NCI-H1694 (cell line): ENCODE measurements around the gene MSLN.
"Not testable (repeated sequence)": the region's sequence is repeated elsewhere in the genome, so short reads cannot be mapped to it uniquely, and the experiment has no call there.

ENCODE experiments used
- DNase-seq: peaks from one replicate; lab custom pipeline; 2025; lab: John Stamatoyannopoulos, UW

The MSLN gene

DNA sequence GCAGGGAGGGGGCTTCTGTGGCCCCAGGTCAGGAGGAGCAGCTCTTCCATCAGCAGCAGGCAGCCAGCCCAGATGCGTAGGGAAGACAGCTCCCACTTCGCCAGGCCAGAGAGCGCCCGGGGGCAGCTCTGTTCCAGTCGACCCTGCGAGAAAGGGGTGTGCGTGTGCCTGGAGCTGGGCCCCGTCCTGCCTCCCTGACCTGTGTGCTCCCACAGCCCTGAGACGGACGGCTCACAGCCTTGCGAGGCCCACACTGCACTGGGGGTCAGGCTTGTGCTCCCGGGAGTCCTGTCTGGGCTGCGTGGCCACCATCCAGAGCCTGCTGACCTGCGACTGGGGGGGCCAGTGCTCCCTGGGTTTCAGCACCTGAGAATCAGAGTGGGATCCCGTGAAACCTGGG, 469 bp upstream of the MSLN start:
- DNase-seq: no peak

DNA sequence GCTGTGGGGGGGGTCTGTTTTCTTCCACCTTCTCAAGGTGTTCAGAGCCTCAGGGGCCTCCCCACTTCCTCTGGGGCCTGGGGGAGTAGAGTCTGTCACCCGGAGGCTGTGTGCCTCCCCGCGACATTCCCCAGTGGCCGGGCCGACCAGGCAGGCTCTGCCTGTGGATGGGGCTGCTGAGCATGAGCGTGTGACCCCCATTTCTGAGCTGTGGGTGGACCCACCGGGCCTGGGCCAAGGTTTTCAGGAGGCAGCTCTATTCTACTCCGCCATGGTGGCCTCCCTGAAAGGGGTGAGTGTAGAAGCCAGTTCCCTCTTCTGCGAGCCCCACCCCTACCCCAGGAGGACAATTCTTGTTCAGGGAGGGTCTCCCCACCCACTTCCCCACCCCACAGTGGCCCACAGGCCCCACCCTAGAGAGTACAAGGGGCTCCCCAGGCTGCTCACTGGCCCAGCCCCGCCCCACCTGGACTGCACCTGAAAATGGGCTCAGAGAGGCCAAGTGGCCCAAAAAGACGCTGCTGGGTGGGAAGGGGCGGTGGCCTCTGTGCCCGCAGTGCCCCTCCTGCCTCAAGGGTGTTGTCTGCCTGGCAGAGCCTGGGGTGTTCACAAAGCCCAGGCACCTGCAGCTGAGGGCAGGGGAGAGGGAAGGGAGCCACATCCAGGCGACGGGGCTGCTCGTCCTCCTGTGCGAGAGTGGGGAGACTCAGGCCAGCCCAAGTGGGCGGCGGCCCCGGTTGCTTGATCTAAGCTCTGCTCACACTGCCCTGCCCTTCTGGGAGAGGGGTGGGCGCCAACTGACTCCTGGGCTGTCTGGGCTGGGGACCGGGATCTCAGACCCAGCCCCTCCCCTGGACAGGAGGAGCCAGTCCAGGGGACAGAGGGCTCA, 1.3 kb downstream of the MSLN start:
- DNase-seq: no peak

DNA sequence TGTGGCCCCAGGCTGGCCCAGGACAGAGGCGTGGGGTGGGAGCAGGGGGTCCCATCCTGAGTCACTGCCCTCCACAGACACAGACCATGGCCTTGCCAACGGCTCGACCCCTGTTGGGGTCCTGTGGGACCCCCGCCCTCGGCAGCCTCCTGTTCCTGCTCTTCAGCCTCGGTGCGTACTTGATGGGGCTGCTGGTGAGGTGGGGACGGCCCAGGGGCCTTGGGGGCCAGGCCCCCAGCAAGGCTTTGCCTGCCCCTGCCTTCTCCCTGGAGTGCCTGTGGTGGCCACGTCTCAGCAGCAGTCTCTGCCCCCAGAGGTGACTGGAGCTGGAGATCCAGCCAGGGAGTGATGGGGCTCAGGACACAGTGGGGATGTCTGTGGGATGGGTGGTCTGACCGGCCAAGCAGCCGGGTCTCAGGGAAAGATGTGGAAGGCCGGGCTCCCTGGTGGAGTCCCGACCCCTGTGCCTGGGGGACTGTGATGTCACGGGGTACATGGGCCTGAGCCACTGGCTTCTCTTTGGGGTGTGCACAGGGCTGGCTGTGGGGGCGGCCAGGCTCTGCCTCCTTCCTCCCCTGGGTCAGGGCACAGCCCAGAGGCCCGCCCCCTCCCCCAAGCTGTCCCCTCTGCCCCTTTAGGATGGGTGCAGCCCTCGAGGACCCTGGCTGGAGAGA, 2.2 kb downstream of the MSLN start:
- no peak for DNase-seq

DNA sequence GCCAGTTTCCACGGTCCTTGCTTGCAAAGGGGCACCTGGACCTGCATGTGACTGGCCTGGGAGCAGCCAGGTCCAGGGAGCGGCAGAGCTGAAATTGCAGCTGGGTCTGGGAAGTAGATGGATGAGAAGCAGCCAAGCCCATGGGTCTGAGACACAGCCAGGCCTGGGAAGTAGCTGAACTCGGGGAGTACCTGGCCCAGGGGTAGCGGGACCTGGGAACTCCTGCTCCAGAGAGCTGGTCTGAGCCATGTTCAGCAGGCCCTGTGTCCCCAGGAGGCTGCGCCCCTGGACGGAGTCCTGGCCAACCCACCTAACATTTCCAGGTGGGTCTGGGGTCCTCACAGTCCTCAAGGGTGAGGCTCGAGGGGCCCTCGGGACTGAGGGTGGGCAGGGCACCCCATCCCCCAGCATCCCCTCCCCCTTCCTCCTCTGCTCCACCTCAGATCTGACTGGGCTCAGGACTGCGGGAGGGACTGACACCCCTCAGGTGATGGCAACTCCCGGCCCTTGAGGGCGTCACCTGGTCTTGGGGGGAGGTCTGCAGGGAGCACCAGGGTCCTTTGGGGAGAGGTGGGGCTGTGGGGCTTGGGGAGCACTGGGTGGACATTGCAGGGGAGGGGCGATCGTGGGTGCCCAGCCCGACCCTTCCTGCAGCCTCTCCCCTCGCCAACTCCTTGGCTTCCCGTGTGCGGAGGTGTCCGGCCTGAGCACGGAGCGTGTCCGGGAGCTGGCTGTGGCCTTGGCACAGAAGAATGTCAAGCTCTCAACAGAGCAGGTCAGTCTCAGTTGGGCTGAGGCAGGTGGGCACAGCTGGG, 3.0 kb downstream of the MSLN start:
- no peak for DNase-seq

DNA sequence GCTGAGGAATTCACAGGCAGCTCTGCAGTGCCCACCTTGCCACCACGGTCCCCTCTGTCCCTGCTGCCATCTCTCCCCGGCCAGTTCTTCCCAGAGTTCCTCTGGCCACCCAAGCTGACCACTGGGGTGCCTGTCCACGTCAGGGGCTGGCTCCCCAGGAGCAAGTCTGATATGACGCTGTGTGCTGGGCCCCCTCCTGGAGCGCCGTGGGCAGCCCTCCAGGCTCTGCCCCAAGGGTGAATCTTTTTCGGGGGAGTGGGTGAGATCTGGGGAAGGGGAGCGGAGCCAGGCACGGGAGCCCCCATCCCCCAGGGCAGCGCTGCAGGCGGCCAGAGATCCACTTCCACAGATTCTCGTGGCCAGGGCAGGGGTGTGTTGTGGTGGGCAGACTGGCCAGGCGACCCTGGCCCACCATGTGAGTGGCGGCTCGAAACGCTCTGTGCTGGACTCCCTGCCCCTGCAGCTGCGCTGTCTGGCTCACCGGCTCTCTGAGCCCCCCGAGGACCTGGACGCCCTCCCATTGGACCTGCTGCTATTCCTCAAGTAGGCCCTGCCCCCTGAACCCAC, 3.7 kb downstream of the MSLN start:
- no peak for DNase-seq

DNA sequence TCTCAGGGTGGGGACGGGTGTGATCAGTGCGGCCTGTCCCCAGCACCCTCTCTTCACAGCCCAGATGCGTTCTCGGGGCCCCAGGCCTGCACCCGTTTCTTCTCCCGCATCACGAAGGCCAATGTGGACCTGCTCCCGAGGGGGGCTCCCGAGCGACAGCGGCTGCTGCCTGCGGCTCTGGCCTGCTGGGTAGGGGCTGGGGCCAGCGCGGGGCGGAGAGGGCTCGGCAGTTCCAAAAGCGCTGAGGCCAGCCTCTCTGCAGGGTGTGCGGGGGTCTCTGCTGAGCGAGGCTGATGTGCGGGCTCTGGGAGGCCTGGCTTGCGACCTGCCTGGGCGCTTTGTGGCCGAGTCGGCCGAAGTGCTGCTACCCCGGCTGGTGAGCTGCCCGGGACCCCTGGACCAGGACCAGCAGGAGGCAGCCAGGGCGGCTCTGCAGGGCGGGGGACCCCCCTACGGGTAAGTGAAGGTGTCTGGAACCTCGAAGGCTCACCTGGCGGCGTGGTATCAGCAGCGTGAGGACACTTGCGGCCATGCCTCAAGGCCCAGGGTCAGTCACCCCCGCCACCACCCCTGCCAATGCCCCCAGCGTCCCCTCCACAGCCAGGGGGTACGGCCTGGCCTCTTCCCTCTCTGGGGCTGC, 4.4 kb downstream of the MSLN start:
- DNase-seq: no peak

DNA sequence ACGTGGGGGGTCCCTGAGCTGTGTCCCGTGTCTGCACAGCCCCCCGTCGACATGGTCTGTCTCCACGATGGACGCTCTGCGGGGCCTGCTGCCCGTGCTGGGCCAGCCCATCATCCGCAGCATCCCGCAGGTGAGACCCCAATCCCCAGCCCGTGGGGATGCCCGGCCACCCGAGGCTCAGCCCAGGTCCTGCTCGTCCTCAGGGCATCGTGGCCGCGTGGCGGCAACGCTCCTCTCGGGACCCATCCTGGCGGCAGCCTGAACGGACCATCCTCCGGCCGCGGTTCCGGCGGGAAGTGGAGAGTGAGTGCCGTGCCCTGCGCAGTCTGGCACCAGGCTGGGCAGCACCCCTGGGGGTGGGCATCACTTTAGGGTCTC, 4.9 kb downstream of the MSLN start:
- DNase-seq: no peak

DNA sequence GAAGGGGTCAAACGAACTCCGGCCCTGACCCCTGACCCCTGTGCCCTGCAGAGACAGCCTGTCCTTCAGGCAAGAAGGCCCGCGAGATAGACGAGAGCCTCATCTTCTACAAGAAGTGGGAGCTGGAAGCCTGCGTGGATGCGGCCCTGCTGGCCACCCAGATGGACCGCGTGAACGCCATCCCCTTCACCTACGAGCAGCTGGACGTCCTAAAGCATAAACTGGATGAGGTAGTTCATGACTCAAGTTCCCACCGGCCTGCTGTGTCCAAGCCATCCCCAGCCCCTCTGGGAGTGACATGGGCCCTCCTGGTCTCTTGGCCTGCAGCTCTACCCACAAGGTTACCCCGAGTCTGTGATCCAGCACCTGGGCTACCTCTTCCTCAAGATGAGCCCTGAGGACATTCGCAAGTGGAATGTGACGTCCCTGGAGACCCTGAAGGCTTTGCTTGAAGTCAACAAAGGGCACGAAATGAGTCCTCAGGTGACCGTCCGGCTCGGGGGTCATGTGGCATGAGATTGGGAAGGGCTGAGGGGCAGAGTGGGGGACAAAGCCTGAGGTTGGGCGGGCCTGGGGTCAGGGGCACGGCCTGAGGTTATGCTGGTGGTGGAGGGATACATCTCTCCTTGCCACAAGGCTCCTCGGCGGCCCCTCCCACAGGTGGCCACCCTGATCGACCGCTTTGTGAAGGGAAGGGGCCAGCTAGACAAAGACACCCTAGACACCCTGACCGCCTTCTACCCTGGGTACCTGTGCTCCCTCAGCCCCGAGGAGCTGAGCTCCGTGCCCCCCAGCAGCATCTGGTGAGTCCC, 5.7 kb downstream of the MSLN start:
- DNase-seq: no peak

DNA sequence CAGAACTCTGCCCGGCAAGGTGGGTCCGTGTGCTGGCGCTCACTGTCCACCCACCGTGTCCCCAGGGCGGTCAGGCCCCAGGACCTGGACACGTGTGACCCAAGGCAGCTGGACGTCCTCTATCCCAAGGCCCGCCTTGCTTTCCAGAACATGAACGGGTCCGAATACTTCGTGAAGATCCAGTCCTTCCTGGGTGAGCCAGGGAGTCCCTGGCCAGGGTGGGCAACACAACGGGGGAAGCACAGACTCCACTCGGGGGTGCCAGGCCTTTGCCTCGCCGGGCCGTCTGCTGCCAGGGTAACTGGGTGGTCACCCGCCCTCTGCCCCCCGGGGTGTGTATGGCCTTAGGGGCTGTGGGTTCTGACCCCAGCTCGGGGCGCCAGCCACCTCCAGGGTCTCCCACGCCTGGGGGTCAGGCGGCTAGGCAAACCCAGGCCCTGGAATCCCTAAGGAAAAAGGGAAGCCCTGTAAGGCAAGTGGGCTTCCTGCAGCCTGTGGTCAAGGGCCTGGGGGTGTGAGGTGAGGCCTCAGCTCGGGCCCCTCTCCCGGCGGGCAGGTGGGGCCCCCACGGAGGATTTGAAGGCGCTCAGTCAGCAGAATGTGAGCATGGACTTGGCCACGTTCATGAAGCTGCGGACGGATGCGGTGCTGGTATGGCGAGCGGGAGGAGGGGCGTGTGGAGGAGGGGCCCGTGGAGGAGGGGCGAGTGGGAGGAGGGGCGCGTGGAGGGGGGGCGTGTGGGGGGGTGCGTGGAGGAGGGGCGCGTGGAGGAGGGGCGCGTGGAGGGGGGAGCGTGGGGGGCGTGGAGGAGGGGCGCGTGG, 6.5 kb downstream of the MSLN start:
- DNase-seq: no peak

DNA sequence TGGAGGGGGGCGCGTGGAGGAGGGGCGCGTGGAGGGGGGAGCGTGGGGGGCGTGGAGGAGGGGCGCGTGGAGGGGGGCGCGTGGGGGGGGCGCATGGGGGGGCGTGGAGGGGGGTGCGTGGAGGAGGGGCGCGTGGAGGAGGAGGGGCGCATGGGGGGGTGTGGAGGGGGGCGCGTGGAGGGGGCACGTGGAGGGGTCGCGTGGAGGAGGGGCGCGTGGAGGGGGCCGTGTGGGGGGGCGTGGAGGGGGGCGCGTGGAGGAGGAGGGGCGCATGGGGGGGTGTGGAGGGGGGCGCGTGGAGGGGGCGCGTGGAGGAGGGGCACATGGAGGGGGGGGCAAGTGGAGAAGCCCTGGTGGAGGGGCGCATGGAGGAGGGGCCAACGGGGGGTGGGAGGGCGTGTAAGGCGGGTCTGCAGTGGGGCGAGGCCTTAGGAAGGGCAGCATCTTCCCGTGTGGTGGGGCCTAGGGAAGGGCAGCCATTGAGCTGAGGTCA, 7.3 kb downstream of the MSLN start:
- no peak for DNase-seq

DNA sequence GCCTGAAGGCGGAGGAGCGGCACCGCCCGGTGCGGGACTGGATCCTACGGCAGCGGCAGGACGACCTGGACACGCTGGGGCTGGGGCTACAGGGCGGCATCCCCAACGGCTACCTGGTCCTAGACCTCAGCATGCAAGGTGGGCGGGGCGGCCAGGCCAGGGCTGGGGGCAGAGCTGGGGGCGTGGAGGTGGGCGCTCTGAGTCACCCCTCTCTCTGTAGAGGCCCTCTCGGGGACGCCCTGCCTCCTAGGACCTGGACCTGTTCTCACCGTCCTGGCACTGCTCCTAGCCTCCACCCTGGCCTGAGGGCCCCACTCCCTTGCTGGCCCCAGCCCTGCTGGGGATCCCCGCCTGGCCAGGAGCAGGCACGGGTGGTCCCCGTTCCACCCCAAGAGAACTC, 7.9 kb downstream of the MSLN start:
- DNase-seq: no peak

DNA sequence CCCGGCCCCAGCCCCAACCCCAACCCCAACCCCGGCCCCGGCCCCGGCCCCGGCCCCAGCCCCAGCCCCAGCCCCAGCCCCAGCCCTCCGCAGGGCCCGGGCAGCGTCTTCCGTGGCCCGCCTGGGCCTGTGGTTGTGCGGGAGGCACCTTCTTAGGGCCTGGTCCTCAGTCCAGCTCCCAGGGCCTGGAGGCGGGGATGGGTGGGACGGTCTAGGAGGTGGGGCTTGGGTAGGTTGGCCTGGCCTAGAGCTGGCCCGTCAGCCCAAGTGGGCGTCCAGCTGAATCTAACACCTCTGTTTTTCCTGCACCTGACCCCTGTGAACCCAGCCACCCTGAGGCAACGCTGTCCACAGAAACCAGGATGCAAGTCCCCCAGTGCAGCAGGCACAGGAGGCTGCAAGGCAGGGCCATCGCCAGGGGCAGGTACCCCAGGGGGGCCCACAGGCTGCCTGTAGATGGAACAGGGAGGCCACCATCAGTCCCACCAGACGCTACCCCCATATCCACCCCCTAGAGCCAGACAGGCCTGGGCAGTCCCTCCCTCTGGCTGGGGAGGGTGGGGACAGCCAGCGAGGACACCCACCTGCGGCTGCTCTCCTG, 8.8 kb downstream of the MSLN start:
- no peak for DNase-seq

DNA sequence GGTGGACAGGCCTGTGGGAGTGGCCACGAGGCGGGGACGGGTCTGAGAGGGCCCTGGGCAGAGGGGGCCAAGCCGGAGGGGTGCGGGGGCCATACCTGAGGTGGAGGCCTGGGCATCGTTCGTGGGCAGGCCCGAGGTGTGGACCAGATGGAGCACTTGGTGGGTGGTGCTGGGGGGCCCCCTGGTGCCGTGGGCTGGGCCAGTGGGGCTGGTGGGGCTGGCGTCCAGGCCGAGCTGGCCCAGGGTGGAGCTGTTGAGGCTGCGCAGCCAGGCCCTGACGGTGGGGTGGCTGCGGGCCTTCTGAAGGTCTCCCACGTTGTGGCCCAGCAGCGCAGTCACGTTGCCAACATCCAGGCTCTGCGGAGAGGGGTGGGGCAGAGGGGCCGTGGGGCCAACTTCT, 9.4 kb downstream of the MSLN start:
- no peak for DNase-seq

DNA sequence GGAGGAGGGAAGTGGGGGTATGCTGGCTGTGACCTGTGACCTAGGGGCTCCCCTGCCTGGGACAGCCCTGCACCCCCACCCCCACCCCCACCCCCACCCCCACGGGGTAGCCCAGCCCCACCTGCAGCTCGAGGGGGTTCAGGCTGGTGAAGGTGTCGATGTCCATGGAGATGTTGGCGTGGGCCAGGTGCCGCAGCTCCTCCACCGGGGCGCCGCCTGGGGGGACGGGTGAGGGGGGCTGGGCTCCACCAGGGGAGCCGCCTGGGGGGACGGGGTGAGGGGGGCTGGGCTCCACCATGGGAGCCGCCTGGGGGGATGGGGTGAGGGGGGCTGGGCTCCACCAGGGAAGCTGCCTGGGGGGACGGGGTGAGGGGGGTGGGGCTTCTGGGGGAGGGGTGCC, 9.9 kb downstream of the MSLN start:
- no peak for DNase-seq

DNA sequence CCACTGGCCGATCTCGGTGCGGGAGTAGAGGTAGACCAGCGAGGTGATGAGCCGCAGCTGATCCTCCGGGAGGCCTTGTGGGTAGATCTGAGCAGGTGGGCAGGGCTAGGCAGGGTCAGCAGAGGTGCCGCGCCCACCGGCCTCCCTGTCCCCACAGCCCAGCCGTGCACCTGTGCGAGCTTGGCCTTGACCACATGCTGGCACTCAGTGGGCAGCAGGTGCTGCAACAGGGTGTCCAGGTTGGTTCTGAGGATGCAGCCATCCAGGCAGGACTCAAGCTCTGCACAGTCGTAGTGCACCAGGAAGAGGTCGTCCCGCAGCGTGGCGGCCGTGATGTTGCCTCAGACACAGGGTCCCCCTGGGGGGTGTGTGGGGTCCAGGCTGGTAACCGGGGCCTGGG, 12.4 kb downstream of the MSLN start:
- DNase-seq: no peak

DNA sequence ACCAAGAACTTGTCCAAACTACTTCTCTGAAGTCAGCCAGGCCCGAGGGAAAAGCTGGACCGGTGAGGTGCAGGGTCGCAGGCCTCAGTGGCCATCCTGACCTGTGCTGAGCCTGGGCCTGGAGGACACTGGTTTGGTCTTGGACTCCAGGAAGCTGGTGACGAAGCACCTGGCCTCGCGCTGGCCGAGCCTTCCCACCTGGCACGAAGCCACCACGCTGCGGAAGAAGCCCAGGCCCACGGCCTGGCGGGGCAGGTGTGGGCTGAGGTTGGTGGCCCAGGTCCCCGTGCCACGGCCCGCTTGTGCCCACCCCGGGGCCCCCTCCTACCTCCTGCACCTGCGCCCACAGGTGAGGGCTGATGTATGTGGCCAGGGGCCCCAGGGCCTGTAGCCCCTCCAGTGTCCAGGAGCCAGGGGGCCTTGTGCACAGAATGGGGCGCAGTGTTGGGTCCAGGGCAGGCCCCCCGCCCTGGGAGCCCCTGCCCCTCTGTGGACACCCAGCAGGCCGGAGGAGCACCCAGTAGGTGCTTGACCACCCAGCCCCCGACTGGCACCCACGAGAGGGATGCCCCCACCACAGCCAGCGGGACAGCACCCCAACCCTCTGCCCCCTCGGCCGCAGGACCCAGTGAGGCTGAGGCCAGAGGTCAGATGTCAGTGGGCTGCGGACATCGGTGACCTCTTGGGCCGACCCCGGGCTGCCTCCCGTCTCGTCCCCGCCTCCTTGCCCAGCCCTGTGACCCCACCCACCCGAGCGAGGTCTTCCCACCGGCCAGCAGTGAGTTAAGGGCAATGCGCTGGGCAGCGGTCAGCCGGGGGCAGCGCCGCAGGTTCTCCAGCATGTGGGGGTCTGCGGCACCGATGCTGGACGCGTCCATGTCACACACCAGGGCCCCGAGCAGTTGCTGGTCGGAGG, 13.8 kb downstream of the MSLN start:
- no peak for DNase-seq

DNA sequence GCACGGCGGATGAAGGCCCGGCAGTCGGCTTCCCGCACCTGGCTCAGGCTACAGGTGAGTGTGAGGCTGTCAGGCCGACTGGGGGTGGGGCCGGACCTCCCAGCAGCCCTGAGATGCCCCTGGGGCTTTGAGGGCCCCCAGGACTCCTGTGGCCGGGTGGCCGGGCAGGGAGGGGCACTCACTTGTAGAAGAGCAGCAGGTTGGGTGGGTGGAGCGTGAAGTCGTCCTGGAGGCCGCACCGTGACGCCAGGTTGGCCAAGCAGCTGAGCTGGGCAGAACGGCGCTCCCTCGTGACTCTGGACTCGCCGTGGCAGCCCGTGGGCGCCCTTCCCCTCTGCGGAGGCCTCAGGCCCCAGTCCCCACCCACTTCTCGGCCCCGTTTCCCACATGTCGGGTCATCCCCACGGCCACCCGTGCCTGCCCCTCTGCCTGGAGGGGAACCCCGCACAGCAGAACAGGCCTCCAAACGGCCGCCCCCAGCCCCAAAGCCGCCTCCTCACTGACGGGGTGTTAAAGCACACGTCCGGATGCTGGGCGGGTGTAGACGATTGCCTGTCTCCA, 14.8 kb downstream of the MSLN start:
- DNase-seq: no peak

DNA sequence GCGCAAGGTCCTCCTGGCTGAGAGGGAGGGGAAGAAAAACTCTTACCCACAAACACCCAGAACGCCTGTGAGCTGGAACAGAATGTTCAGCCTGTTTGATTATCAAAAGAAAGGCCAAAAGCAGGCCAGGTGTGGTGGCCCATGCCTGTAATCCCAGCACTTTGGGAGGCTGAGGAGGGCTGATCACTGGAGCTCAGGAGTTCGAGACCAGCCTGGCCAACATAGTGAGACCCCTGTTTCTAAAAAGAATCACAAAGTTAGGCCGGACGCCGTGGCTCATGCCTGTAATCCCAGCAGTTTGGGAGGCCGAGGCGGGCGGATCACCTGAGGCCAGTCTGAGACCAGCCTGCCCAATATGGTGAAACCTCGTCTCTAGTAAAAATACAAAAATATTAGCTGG, 15.8 kb downstream of the MSLN start:
- not testable (repeated sequence) for DNase-seq
